ENCODE results near the gene SMYD3.
A peak's percentile ranks its signal among the peaks of the same experiment; 100 is the strongest.
"Not testable (repeated sequence)": the region's sequence is repeated elsewhere in the genome, so short reads cannot be mapped to it uniquely, and the experiment has no call there.

The SMYD3 gene

GRCh38 chr1:245956225-245956624 lies 550.9 kb downstream of the SMYD3 start:
- no peak for TF ChIP-seq ZFX (IDR thresholded peaks at IDR 0.05)
- TF ChIP-seq CTCF (conservative IDR thresholded peaks at IDR 0.05), result no peak

GRCh38 chr1:245953876-245954660 lies 553.0 kb downstream of the SMYD3 start:
- H3K27ac ChIP-seq, result peak overlapping the region; percentile 41; the same call in 1 of the 2 replicates
- TF ChIP-seq CTCF (conservative IDR thresholded peaks at IDR 0.05), result no peak
- TF ChIP-seq ZFX (IDR thresholded peaks at IDR 0.05), result no peak

More at GRCh38 chr1:245956225-245956624, 550.9 kb downstream of the SMYD3 start:
- H3K27ac ChIP-seq, result no peak overlapping the region

- TF ChIP-seq ZFX (IDR thresholded peaks at IDR 0.05) (no peak), CTCF (conservative IDR thresholded peaks at IDR 0.05) (no peak)
- H3K27ac ChIP-seq, result no peak overlapping the region
Observed at GRCh38 chr1:245952383-245953026, 554.6 kb downstream of the SMYD3 start.

GRCh38 chr1:245948786-245949185 lies 558.3 kb downstream of the SMYD3 start:
- TF ChIP-seq CTCF (conservative IDR thresholded peaks at IDR 0.05), result no peak
- no peak for TF ChIP-seq ZFX (IDR thresholded peaks at IDR 0.05)
- no peak overlapping the region for H3K27ac ChIP-seq

GRCh38 chr1:245946905-245947304 lies 560.2 kb downstream of the SMYD3 start:
- no peak overlapping the region for H3K27ac ChIP-seq
- no peak for TF ChIP-seq CTCF (conservative IDR thresholded peaks at IDR 0.05)
- TF ChIP-seq ZFX (IDR thresholded peaks at IDR 0.05), result no peak

- H3K27ac ChIP-seq, result not testable (repeated sequence)
Observed at GRCh38 chr1:245945136-245945535, 561.9 kb downstream of the SMYD3 start.

- no peak overlapping the region for H3K27ac ChIP-seq
- TF ChIP-seq CTCF (conservative IDR thresholded peaks at IDR 0.05) (no peak), ZFX (IDR thresholded peaks at IDR 0.05) (no peak)
Observed at GRCh38 chr1:245942856-245943255, 564.2 kb downstream of the SMYD3 start.

- not testable (repeated sequence) for H3K27ac ChIP-seq
Observed at GRCh38 chr1:245941771-245942170, 565.3 kb downstream of the SMYD3 start.

Measured in C4-2B (cell line).